HUES64 (cell line): ENCODE data around the gene LMAN2.

Source experiments
- H3K27ac ChIP-seq: 2 replicates; pipeline ENCODE4 v1.7.0; 2013; ENCODE audit warnings: low read depth, low read length, inconsistent platforms
- H3K27me3 ChIP-seq: 2 replicates; pipeline ENCODE4 v1.6.1; 2013; ENCODE audit warnings: mild to moderate bottlenecking, low read length; ENCODE audit not compliant: insufficient read depth
- H3K36me3 ChIP-seq: 2 replicates; pipeline ENCODE4 v1.6.1; 2013; ENCODE audit warnings: mild to moderate bottlenecking, low read length; ENCODE audit not compliant: insufficient read depth
- H3K4me1 ChIP-seq: 2 replicates; pipeline ENCODE4 v1.6.1; 2013; ENCODE audit warnings: mild to moderate bottlenecking, low read length, moderate library complexity; ENCODE audit not compliant: insufficient read depth
- H3K4me3 ChIP-seq: 2 replicates; pipeline ENCODE4 v1.5.1; 2013; ENCODE audit warnings: mild to moderate bottlenecking, low read length, moderate library complexity
- H3K9ac ChIP-seq: 2 replicates; pipeline ENCODE4 v1.6.1; 2013; ENCODE audit warnings: mild to moderate bottlenecking, low read depth, low read length
- H3K9me3 ChIP-seq: 2 replicates; pipeline ENCODE4 v1.6.1; 2013; ENCODE audit warnings: low read depth, low read length; ENCODE audit not compliant: insufficient read depth
- WGBS: fragments of 150-250, 120-280 bp; methylation state at CpG from one replicate; pipeline ENCODE4 v1.1.7; 2013; ENCODE audit warnings: missing lambda C conversion rate; 5-methylcytosine and 5-hydroxymethylcytosine counted together

Gene LMAN2

GRCh38 chr5:177389241-177390169 is 38.0 kb upstream of the LMAN2 start:
- WGBS: 50% methylated on average over 21 of the region's 21 CpGs
- Histone ChIP-seq H3K36me3 (no peaks in the 10 kb centered on the region), H3K9ac (no peak overlapping the region), H3K27me3 (peaks cover 18% of the 10 kb centered on the region), H3K9me3 (no peaks in the 10 kb centered on the region), H3K27ac (no peak overlapping the region), H3K4me1 (no peaks in the 10 kb centered on the region; the same call in 1 of the 2 replicates), H3K4me3 (no peak overlapping the region)

DNA sequence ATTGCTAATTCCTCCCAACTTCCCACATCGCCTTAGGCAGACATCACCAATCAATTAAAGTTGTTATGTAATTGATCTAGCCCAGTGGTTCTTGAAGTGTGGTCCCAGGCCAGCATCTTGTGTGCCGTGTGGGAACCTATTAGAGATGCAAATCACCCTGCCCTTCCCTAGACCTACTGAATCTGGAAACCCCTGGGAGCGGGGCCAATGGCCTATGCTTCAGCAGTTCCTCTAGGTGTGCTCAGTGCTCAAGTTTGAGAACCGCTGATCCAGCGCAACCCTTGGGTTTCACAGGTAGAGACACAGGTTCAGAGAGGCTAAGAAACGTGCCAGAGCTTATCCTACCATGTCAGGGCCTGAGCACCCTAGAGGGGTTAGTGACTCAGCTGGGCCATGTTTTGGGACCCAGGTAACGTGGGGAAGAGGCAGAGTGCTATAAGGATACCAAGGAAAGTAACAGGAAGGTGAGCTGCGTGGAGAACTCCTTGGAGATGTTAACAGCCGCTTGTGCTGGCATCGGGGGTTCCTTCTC is 37.1 kb upstream of the LMAN2 start:
- no peak overlapping the region for H3K27ac ChIP-seq
- no peak overlapping the region for H3K9ac ChIP-seq
- H3K4me3 ChIP-seq: no peak overlapping the region
- H3K36me3 ChIP-seq: no peaks in the 10 kb centered on the region
- H3K4me1 ChIP-seq: no peaks in the 10 kb centered on the region; the same call in 1 of the 2 replicates
- H3K9me3 ChIP-seq: no peaks in the 10 kb centered on the region
- H3K27me3 ChIP-seq: peaks cover 20% of the 10 kb centered on the region
- WGBS: 83% methylated on average over 10 of the region's 10 CpGs

GRCh38 chr5:177387405-177387804 is 35.9 kb upstream of the LMAN2 start:
- Histone ChIP-seq H3K4me3 (no peak overlapping the region), H3K4me1 (no peaks in the 10 kb centered on the region; the same call in 1 of the 2 replicates), H3K27me3 (peaks cover 20% of the 10 kb centered on the region), H3K36me3 (no peaks in the 10 kb centered on the region), H3K9me3 (no peaks in the 10 kb centered on the region), H3K9ac (no peak overlapping the region), H3K27ac (no peak overlapping the region)
- WGBS: 92% methylated on average over 14 of the region's 14 CpGs

DNA sequence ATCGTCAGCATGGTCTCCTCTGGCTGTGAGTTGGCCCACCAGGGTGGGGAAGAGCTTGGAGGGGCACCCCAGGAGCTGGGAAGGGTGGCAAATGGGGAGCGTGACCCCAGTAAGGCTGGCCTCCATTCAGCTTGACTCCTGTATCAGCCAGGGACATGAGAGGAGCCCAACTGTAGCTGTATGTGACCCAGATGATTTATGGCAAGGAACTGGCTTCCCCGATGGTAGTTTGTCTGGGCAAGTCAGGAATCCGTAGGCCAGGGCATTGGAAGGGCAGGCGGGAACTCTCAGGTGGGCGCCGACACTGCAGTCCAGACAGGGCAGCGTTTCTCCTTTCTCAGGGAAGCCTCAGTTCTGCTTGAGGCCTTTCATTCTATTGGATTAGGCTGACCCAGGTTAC is 35.1 kb upstream of the LMAN2 start:
- H3K9ac ChIP-seq: no peak overlapping the region
- no peak overlapping the region for H3K27ac ChIP-seq
- H3K9me3 ChIP-seq: no peaks in the 10 kb centered on the region
- H3K36me3 ChIP-seq: no peaks in the 10 kb centered on the region
- 90% methylated on average over 8 of the region's 8 CpGs for WGBS
- no peaks in the 10 kb centered on the region; the same call in 1 of the 2 replicates for H3K4me1 ChIP-seq
- no peak overlapping the region for H3K4me3 ChIP-seq
- peaks cover 20% of the 10 kb centered on the region for H3K27me3 ChIP-seq

GRCh38 chr5:177385720-177386119 is 34.3 kb upstream of the LMAN2 start:
- Histone ChIP-seq H3K9ac (no peak overlapping the region), H3K27me3 (peaks cover 20% of the 10 kb centered on the region), H3K4me3 (no peak overlapping the region), H3K4me1 (no peaks in the 10 kb centered on the region; the same call in 1 of the 2 replicates), H3K36me3 (no peaks in the 10 kb centered on the region), H3K27ac (no peak overlapping the region), H3K9me3 (no peaks in the 10 kb centered on the region)
- 88% methylated on average over 11 of the region's 11 CpGs for WGBS

GRCh38 chr5:177384134-177384533 is 32.7 kb upstream of the LMAN2 start, which contains the start of gene SLC34A1:
TSS of gene SLC34A1 (plus strand) at chr5:177384434. CDS start at chr5:177385742, 1,308 bp downstream.
- Histone ChIP-seq H3K9me3 (no peaks in the 10 kb centered on the region), H3K4me3 (no peak within 1 kb of the TSS), H3K4me1 (no peaks in the 10 kb centered on the region), H3K9ac (no peak within 1 kb of the TSS), H3K36me3 (no peaks in the 10 kb centered on the region), H3K27ac (no peak within 1 kb of the TSS), H3K27me3 (peaks cover 8% of the 10 kb centered on the region; the same call in 1 of the 2 replicates)
- WGBS: 79% methylated on average over 4 of the region's 4 CpGs

DNA sequence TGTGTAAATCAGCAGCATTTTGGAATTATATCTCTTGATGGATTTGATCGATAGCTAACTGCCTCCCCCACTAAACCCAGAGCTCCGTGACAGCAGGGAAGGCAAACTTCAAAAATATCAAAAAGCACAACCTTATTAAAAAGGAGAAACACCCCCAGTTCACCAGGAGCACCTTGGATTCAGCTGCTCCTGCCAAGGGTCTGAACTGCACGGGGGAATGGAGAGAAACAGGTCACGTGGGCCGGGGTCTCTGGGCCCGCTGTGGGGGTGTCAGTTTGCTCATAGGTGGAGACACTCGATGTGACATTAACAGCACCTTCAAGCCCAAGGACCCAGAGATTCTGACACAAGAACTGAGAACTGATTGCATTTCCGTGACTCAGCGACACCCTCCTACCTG is 31.7 kb upstream of the LMAN2 start:
- H3K9me3 ChIP-seq: no peaks in the 10 kb centered on the region
- H3K27ac ChIP-seq: no peak overlapping the region
- H3K27me3 ChIP-seq: peaks cover 2% of the 10 kb centered on the region; the same call in 1 of the 2 replicates
- no peak overlapping the region for H3K4me3 ChIP-seq
- H3K4me1 ChIP-seq: no peaks in the 10 kb centered on the region
- 94% methylated on average over 9 of the region's 9 CpGs for WGBS
- no peaks in the 10 kb centered on the region for H3K36me3 ChIP-seq
- no peak overlapping the region for H3K9ac ChIP-seq

- Histone ChIP-seq H3K9me3 (no peaks in the 10 kb centered on the region), H3K27me3 (peaks cover 2% of the 10 kb centered on the region; the same call in 1 of the 2 replicates), H3K4me3 (no peak overlapping the region), H3K36me3 (no peaks in the 10 kb centered on the region), H3K27ac (no peak overlapping the region), H3K4me1 (no peaks in the 10 kb centered on the region), H3K9ac (no peak overlapping the region)
- WGBS: 71% methylated on average over 11 of the region's 11 CpGs
Observed at GRCh38 chr5:177382423-177383029, 31.1 kb upstream of the LMAN2 start.

- no peak overlapping the region for H3K27ac ChIP-seq
- H3K4me1 ChIP-seq: no peaks in the 10 kb centered on the region
- H3K9ac ChIP-seq: no peak overlapping the region
- peaks cover 2% of the 10 kb centered on the region; the same call in 1 of the 2 replicates for H3K27me3 ChIP-seq
- no peaks in the 10 kb centered on the region for H3K36me3 ChIP-seq
- H3K9me3 ChIP-seq: no peaks in the 10 kb centered on the region
- no peak overlapping the region for H3K4me3 ChIP-seq
- 92% methylated on average over 6 of the region's 6 CpGs for WGBS
Observed at GRCh38 chr5:177380805-177381126, 29.3 kb upstream of the LMAN2 start.

DNA sequence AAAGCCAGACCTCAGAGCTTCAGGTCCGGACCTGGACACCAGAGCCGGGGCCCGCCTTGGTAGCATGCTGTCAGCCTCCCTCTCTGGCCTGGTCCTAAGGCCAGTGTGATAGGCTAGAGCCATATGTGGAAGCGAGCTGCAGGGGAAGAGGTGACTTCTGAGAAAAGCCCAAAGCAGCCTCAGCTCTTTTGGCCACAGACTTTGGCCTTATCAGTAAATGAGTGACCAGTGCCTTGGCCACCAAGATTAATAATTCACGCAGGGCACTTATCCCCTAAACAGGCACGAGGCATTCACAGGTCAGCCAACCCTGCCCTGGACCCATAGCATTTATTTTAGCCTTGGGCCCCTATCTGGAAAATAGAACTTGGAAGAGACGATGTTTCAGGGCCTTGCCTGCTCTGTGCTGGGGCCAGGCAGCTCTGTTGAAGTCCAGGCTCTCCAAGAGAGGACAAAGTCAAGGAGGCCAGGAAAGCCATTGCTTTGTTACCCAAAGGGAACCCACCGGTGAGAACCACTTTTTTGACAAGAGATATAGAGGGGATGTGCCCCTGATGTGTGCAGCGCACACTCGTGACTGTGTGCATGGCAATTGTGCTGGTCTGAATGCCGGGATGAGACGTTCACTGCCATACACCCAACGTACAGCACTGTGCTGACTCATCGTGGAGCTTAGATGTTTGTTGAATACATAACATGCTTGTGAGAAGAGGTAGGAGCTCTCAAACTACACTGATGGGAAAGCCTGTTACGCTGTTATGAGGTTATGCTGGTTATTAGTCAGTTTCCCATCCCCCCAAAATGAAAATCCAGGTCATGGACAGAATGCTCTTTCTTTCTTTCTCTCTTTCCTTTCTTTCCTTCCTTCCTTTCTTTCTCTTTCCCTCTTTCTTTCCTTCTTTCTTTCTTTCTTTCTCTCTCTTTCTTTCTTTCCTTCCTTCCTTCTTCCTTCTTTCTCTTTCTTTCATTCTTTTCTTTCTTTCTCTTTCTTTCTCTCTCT is 27.7 kb upstream of the LMAN2 start:
- no peaks in the 10 kb centered on the region for H3K36me3 ChIP-seq
- 92% methylated on average over 14 of the region's 15 CpGs for WGBS
- peaks cover 2% of the 10 kb centered on the region; the same call in 1 of the 2 replicates for H3K27me3 ChIP-seq
- no peaks in the 10 kb centered on the region for H3K9me3 ChIP-seq
- H3K4me3 ChIP-seq: no peak overlapping the region
- no peak overlapping the region for H3K9ac ChIP-seq
- no peaks in the 10 kb centered on the region for H3K4me1 ChIP-seq
- H3K27ac ChIP-seq: no peak overlapping the region
